ENCODE measurements around the gene FANCG.
A peak's percentile ranks its signal among the peaks of the same experiment; 100 is the strongest.

The FANCG gene

GRCh38 chr9:35103660-35104191 is 24.0 kb upstream of the FANCG start:
- no peak for DNase-seq (ENCODE audit: low spot score)

DNA sequence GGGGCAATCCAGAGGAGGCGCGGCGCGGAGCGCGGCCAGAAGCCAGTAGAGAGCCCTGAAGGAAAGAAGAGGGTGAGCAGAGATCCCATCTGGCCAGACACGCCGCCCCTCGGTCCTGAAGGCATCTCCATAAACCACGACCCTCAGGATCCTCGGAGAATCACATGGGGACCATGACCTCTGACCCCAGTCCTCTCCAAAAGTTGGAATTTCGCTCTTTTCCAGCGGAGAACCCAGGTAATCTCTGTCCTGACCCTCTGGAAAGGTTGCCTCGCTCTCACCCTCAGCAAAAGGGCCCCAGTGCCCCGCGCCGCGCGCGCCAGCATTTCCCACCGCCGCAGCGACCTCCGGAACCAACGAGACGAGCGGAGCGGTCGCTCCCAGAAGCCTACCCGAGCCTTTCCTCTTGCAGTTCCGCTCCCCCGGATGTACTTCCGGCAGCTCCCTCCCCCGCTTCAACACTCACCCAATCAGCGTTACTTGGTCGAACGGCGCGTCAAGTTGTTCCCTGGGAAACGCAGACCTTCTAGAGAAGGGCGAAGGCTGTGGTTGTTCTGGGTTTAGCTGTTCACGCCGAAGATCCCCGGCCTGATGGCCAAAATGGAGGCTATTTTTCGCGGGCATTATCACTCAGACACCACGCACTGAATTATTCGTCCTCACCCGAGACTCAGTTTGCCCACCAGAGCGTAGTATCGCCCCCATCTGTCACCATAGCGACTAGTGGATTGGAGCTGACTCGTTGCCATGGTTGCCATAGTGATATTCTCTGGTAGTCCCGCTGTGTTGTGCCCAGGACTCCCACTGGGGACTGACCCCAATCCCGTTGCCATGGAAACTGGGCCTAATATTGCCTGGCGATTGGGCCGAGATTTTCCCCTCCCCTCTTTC is 23.3 kb upstream of the FANCG start, which contains the start of gene STOML2:
Gene STOML2 (minus strand): TSS at position 363 of the 891 bp plus-strand sequence. CDS start 37 bp downstream, at position 326.
- DNase-seq (ENCODE audit: low spot score), result peak; percentile 97

DNA sequence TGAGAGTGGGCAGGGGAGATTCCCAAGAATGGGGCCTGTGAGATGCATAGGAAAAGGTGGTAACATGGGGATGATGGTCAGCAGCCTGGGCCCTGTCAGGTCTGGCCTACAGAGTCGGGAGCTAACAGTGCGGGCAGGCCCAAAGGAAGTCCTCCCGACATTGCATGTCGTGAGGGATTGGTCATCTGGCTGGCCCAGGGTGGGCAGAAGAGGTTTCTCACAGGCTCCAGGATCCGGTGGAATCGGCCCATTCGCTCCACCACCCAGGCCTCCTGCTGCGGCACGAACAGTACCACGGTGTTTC is 22.7 kb upstream of the FANCG start:
- no peak for DNase-seq (ENCODE audit: low spot score)

- no peak for DNase-seq (ENCODE audit: low spot score)
Measured at GRCh38 chr9:35097573-35097972, 17.8 kb upstream of the FANCG start.

DNA sequence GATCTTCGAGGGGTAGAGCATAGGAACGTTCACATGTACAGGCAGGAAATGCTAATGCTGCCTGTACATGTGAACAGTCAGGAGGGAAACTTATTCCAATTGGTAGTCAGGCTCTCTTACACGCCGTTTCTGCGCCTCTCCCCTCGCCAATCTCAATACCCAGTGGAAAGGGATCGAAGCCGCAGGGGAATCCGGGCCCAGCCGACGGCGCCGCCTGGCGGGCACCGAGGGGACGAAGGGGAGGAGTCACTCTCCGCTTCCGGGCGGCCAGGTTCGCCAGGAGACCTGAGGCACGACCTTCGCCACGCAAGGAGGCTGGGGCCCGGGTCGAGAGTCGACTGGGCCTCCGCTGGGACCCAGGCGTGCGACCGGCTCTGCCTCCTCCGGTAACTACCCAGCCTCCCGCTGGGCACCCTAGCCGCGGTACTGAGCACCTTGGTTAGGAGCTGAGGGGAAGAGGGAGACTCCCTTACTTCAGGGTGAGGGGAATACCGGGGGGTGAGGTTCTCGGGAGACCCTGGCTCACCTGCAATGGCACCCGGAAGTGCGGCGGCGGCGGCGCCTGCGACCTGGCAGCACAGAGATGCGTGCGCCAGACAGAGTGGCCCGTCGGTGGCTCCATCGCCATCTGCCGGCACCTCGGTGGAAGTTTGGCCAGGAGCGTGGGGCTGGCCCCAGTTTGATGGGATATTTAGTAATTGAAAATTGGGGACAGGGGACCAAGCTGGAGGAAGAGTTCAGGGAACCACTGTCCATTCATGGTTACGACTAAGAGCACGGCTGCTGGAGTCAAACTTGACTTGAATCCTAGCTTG is 16.5 kb upstream of the FANCG start, which contains the start of gene PIGO:
Gene PIGO (minus strand): TSS at position 557 of the 815 bp plus-strand sequence. CDS start 1,026 bp downstream, outside the sequence.
- DNase-seq (ENCODE audit: low spot score), result peak; percentile 91

GRCh38 chr9:35091536-35091935 is 11.8 kb upstream of the FANCG start:
- DNase-seq (ENCODE audit: low spot score), result no peak

GRCh38 chr9:35089434-35089833 is 9.7 kb upstream of the FANCG start:
- no peak for DNase-seq (ENCODE audit: low spot score)

DNA sequence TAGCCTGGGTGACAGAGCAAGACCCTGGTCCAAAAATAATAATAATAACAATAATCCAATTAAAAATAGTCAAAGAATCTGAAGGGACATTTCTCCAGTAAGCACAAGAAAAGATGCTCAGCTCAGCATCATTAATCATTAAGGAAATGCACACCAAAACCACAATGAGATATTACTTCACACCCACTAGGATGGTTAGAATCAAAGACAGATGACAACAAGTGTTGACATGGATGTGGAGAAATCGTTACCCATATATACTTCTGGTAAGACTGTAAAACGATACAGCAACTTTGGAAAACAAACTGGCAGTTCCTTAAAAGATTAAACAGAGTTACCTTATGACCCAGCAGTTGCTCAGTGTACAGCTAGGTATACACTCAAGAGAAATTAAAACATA is 5.3 kb upstream of the FANCG start:
- DNase-seq (ENCODE audit: low spot score), result no peak

DNA sequence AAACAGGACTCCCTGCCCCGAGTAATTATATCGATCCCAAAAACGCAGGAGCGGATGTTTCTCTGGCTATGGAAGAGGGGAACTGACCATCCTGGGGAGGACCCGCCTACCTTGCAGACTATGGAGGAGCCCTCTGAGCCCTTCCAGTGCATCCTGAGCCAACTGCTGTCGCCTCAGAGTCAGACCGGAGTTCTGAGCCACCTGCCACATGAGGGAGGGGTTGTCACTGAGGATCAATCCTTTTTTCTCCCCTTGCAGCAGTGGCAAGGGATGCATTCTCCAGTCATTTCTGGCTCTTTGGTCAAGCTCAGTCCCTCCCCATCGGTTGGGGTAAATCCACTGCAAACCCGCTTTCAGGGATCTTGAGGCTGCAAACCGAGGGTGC is 709 bp downstream of the FANCG start:
- DNase-seq (ENCODE audit: low spot score), result no peak

GRCh38 chr9:35078066-35078465 is 1.7 kb downstream of the FANCG start:
- no peak for DNase-seq (ENCODE audit: low spot score)

- no peak for DNase-seq (ENCODE audit: low spot score)
Measured at GRCh38 chr9:35076848-35077247, 2.9 kb downstream of the FANCG start.

DNA sequence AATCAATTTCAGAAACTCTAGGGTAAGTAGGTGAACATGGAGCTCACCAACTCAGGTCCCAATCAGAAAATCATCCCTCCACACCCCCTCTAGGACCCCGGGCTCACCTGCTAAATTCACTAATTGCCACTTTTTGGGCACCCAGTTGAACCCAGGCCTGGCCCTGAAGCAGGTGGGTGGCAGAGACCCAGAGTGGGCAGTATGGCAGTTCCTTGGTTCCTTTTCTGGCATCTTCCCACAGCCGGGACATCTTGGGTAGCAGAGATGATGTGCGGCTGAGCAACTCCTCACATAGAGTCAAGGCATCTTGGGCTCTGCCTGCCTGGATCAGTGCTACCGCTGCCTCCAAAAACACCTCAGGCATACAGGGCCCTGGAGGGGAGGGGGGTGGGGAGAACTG is 4.4 kb downstream of the FANCG start:
- no peak for DNase-seq (ENCODE audit: low spot score)

DNA sequence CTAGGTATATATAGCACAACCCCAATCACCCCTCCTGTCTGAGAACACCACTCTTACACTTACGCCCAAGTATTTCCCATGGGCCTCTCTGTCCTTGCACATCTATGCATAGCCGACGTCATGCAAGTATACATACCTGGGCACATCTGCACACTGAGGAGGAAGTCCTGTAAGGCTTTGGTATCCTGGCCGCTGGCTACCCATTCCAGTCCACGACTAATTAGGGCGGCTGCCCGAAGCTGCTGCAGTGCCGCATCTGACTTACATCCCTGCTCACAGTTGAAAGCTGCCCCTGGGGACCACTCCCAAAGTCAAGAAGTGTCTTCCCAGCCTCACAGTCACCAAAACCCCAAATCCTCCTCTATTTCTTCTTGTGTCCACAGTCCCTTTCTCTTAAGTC is 5.0 kb downstream of the FANCG start:
- DNase-seq (ENCODE audit: low spot score), result no peak

GRCh38 chr9:35074141-35074540 is 5.6 kb downstream of the FANCG start:
- no peak for DNase-seq (ENCODE audit: low spot score)

GRCh38 chr9:35073279-35073612 is 6.5 kb downstream of the FANCG start:
- no peak for DNase-seq (ENCODE audit: low spot score)

- peak; percentile 98 for DNase-seq (ENCODE audit: low spot score)
Measured at GRCh38 chr9:35072461-35073278, 7.1 kb downstream of the FANCG start, which contains the start of gene VCP. VCP (minus strand) TSS chr9:35072625; CDS start chr9:35072353, 272 bp downstream.

DNA sequence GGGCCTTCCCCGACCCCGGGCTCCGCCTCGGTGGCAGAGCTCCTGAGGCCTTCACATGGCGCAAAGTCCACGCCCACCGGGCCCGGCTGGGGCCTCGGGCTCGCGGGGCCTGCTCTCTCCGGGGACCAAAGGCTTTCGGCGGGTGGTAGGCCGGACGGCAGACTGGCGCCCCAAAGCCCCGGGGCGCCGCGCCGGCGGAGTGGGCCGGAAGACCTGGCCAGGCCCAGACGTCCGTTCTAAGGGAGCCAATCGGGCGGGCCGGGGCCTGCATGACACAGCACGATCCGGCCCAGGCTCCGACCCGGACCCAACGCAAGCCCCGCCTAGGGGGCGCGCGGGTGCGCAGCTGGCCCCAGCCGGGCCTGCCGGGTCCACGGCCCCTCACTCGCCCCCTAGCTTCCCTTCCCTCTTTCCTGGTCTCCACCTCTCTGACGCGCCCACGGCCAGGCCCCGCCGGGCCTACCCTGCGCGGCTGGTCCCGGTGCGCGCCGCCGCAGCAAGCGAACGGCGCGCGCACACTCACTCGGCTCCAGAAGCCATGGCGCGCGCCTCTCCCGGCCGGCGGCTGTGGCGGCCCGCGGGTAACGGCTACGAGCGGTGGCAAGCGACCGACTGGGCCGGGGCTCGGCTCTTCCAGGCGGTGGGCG is 7.8 kb downstream of the FANCG start:
- DNase-seq (ENCODE audit: low spot score), result peak; percentile 87

DNA sequence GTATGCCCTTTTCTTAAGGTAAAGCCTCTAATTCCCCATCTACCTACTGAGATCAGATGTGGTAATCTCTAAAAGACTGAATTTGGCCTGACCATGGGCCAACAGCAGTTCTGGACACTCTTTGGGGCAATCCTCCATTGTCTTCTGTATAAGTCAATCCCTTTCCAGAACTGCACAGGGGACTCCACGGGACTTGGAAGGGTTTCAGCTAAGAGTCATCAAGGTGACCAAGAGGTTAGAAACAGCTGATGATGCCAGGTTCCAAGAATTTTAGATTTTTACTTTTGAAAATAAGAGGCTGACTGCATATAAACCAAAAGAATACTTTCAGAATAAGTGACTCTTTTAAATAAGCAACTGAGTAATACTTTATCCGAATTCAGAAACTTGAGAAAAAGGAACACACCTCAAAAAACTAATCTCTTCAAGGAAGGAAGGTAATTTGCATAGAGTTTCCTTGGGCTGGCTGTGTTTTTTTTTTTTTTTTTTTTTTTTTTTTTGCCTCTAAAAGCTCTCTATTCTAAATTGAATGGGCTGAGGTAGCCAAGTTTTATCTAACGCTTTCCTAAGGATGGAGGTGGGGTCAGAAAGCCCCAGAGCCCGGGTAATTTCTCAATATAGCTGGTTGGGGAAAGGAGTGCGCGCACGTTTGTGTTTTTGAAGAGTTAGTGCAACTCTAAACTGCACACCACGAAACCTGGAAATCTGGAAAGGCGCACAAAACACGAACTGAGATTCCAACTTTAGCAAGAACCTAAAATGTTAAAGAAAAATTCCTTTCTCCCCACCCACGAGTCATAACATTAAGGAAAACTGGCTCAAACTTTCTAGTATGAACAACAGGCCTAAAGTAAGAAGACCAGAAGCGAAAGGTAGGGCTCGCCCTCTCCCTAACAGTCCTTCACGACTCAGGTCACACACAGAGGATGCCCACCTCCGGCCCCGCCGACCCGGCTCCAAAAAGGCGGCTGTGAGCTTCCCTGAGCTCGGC is 8.6 kb downstream of the FANCG start:
- DNase-seq (ENCODE audit: low spot score), result peak; percentile 50

DNA sequence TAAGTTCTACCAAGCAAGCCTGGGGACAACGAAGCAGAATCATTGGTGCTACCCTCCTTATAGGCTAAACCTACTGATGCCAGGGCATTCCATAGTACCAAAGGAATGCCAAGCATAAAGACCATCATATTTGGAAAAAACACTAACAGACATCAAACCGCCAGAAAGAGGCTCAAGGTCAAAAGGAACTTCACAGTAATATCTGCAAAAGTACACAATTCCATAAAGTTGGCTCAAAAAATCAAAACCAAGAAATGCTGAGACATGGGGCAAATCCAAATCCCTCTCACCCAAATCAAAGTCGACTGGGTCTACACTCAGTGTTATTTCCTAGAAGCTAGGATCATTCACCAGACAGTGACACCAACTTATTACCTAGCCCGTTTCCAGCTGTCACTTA is 10.7 kb downstream of the FANCG start:
- DNase-seq (ENCODE audit: low spot score), result no peak

- DNase-seq (ENCODE audit: low spot score), result no peak
Measured at GRCh38 chr9:35067056-35067455, 12.7 kb downstream of the FANCG start.
